T-helper 17 cell (primary cell): ENCODE data around the gene TMEM150C. TPM values are rescaled to one million over a fixed set of nuclear protein-coding genes. Genes with fewer than 3 reads are reported as not detected.
"Not testable (repeated sequence)": the region's sequence is repeated elsewhere in the genome, so short reads cannot be mapped to it uniquely, and the experiment has no call there.

Experiments
- ATAC-seq: fragments of 150-1000 bp; cut with Tn5 transposase; 2 replicates; pipeline ENCODE4 v1.10.0; 2021; ENCODE audit warnings: mild to moderate bottlenecking, moderate library complexity
- DNase-seq, 3 donors: peaks; one replicate each; pipeline versions ENCODE4 v3.0.0 to v3.0.0-alpha.2; 2020 to 2021
- H3K9me3 ChIP-seq: one replicate; pipeline ENCODE4 v1.7.0; 2013; ENCODE audit warnings: low read length, mild to moderate bottlenecking; ENCODE audit not compliant: control insufficient read depth, poor library complexity, severe bottlenecking
- H3K27ac Mint-ChIP-seq: one replicate; pipeline ENCODE4 v1.8.0; 2022; ENCODE audit warnings: mild to moderate bottlenecking, moderate library complexity, mixed read lengths
- H3K27me3 Mint-ChIP-seq: one replicate; pipeline ENCODE4 v1.8.0; 2022; ENCODE audit warnings: mixed read lengths
- H3K36me3 Mint-ChIP-seq: one replicate; pipeline ENCODE4 v1.8.0; 2022; ENCODE audit warnings: low read depth, mixed read lengths
- H3K4me1 Mint-ChIP-seq: one replicate; pipeline ENCODE4 v1.8.0; 2022; ENCODE audit warnings: mild to moderate bottlenecking, mixed read lengths
- H3K4me3 Mint-ChIP-seq: one replicate; pipeline ENCODE4 v1.8.0; 2022; ENCODE audit warnings: mild to moderate bottlenecking, moderate library complexity, mixed read lengths
- total RNA-seq, 4 donors: library from RNA in 2 of 4; stranded (reverse) in 2 of 4; gene quantifications; one replicate each; pipeline ENCODE4 v1.2.3 and lab custom pipeline; 2022 to 2026

The TMEM150C gene
- total RNA-seq, 2 donors from 2014 or later, result 0.15 to 0.37 TPM

- Mint-ChIP-seq H3K36me3 (peaks cover 3% of the 10 kb centered on the region), H3K27me3 (peaks cover 6% of the 10 kb centered on the region), H3K4me3 (no peak overlapping the region), H3K4me1 (no peaks in the 10 kb centered on the region), H3K27ac (no peak overlapping the region)
- no peaks in the 10 kb centered on the region for H3K9me3 ChIP-seq
- DNase-seq, result no peak
- ATAC-seq, result no peak
These were observed 66.1 kb downstream of the TMEM150C start for GRCh38 chr4:82495666-82496065.

GRCh38 chr4:82493721-82494425 lies 67.9 kb downstream of the TMEM150C start:
- no peaks in the 10 kb centered on the region for H3K9me3 ChIP-seq
- DNase-seq (no peak), ATAC-seq (no peak)
- Mint-ChIP-seq H3K27me3 (peaks cover 6% of the 10 kb centered on the region), H3K27ac (no peak overlapping the region), H3K4me1 (no peaks in the 10 kb centered on the region), H3K4me3 (no peak overlapping the region), H3K36me3 (peaks cover 3% of the 10 kb centered on the region)

- no peak overlapping the region for H3K27ac Mint-ChIP-seq
- no peak for ATAC-seq
These were observed 70.4 kb downstream of the TMEM150C start for GRCh38 chr4:82491251-82491960.

GRCh38 chr4:82489987-82490386 lies 71.8 kb downstream of the TMEM150C start:
- ATAC-seq (no peak), DNase-seq (no peak)
- no peaks in the 10 kb centered on the region for H3K27me3 Mint-ChIP-seq
- H3K9me3 ChIP-seq, result no peaks in the 10 kb centered on the region
- H3K4me1 Mint-ChIP-seq, result no peaks in the 10 kb centered on the region
- no peak overlapping the region for H3K4me3 Mint-ChIP-seq
- H3K36me3 Mint-ChIP-seq, result peaks cover 3% of the 10 kb centered on the region
- H3K27ac Mint-ChIP-seq, result no peak overlapping the region

More at GRCh38 chr4:82491251-82491960, 70.4 kb downstream of the TMEM150C start:
- Mint-ChIP-seq H3K4me3 (no peak overlapping the region), H3K4me1 (no peaks in the 10 kb centered on the region), H3K36me3 (peaks cover 3% of the 10 kb centered on the region), H3K27me3 (peaks cover 6% of the 10 kb centered on the region)
- no peaks in the 10 kb centered on the region for H3K9me3 ChIP-seq
- DNase-seq, result no peak

- no peaks in the 10 kb centered on the region for H3K27me3 Mint-ChIP-seq
- no peaks in the 10 kb centered on the region for H3K36me3 Mint-ChIP-seq
- no peak for DNase-seq
- H3K9me3 ChIP-seq, result no peaks in the 10 kb centered on the region
- no peak for ATAC-seq
- H3K4me1 Mint-ChIP-seq, result no peaks in the 10 kb centered on the region
- no peak overlapping the region for H3K27ac Mint-ChIP-seq
- H3K4me3 Mint-ChIP-seq, result no peak overlapping the region
These were observed 72.7 kb downstream of the TMEM150C start for GRCh38 chr4:82489076-82489475.

- peaks cover 5% of the 10 kb centered on the region for H3K36me3 Mint-ChIP-seq
- DNase-seq (no peak), ATAC-seq (no peak)
- no peak overlapping the region for H3K4me3 Mint-ChIP-seq
- H3K27ac Mint-ChIP-seq, result no peak overlapping the region
- no peaks in the 10 kb centered on the region for H3K4me1 Mint-ChIP-seq
- H3K27me3 Mint-ChIP-seq, result no peaks in the 10 kb centered on the region
- H3K9me3 ChIP-seq, result no peaks in the 10 kb centered on the region
These were observed 76.6 kb downstream of the TMEM150C start for GRCh38 chr4:82484996-82485783.

GRCh38 chr4:82482387-82482786 lies 79.4 kb downstream of the TMEM150C start:
- peaks cover 7% of the 10 kb centered on the region for H3K36me3 Mint-ChIP-seq
- DNase-seq, result no peak
- H3K9me3 ChIP-seq, result no peaks in the 10 kb centered on the region
- no peak overlapping the region for H3K27ac Mint-ChIP-seq
- no peak overlapping the region for H3K4me3 Mint-ChIP-seq
- no peak for ATAC-seq
- no peaks in the 10 kb centered on the region for H3K27me3 Mint-ChIP-seq
- H3K4me1 Mint-ChIP-seq, result no peaks in the 10 kb centered on the region

- Mint-ChIP-seq H3K27ac (no peak overlapping the region), H3K4me3 (no peak overlapping the region), H3K27me3 (no peaks in the 10 kb centered on the region), H3K4me1 (no peaks in the 10 kb centered on the region), H3K36me3 (peaks cover 7% of the 10 kb centered on the region)
- no peaks in the 10 kb centered on the region for H3K9me3 ChIP-seq
- DNase-seq (no peak), ATAC-seq (no peak)
These were observed 80.3 kb downstream of the TMEM150C start for GRCh38 chr4:82481506-82481840.

- Mint-ChIP-seq H3K27me3 (no peaks in the 10 kb centered on the region), H3K36me3 (peaks cover 7% of the 10 kb centered on the region), H3K4me3 (no peak overlapping the region), H3K27ac (no peak overlapping the region), H3K4me1 (no peaks in the 10 kb centered on the region)
- no peak for DNase-seq
- H3K9me3 ChIP-seq, result no peaks in the 10 kb centered on the region
- no peak for ATAC-seq
These were observed 80.8 kb downstream of the TMEM150C start for GRCh38 chr4:82480771-82481505.

- Mint-ChIP-seq H3K36me3 (peaks cover 7% of the 10 kb centered on the region), H3K27ac (no peak overlapping the region), H3K4me3 (no peak overlapping the region), H3K27me3 (no peaks in the 10 kb centered on the region), H3K4me1 (no peaks in the 10 kb centered on the region)
- DNase-seq, result no peak
- no peaks in the 10 kb centered on the region for H3K9me3 ChIP-seq
- ATAC-seq, result no peak
These were observed 82.2 kb downstream of the TMEM150C start for GRCh38 chr4:82479562-82479961.

- H3K27me3 Mint-ChIP-seq, H3K27ac Mint-ChIP-seq, H3K4me1 Mint-ChIP-seq, H3K9me3 ChIP-seq, H3K36me3 Mint-ChIP-seq, DNase-seq, ATAC-seq, H3K4me3 Mint-ChIP-seq: not testable (repeated sequence)
These were observed 84.3 kb downstream of the TMEM150C start for GRCh38 chr4:82477469-82477868.

GRCh38 chr4:82475931-82476330 lies 85.9 kb downstream of the TMEM150C start:
- not testable (repeated sequence) for H3K4me1 Mint-ChIP-seq, H3K27ac Mint-ChIP-seq, H3K9me3 ChIP-seq, ATAC-seq, H3K36me3 Mint-ChIP-seq, H3K27me3 Mint-ChIP-seq, H3K4me3 Mint-ChIP-seq, DNase-seq

- peaks cover 3% of the 10 kb centered on the region for H3K4me1 Mint-ChIP-seq
- H3K36me3 Mint-ChIP-seq, result peaks cover 3% of the 10 kb centered on the region
- no peak overlapping the region for H3K27ac Mint-ChIP-seq
- H3K27me3 Mint-ChIP-seq, result no peaks in the 10 kb centered on the region
- ATAC-seq (no peak), DNase-seq (no peak)
- H3K4me3 Mint-ChIP-seq, result no peak overlapping the region
- H3K9me3 ChIP-seq, result no peaks in the 10 kb centered on the region
These were observed 88.1 kb downstream of the TMEM150C start for GRCh38 chr4:82473621-82474164.
